GM21423 (cell line): ENCODE results near the gene INPP5K.
"Not testable (repeated sequence)": the region's sequence is repeated elsewhere in the genome, so short reads cannot be mapped to it uniquely, and the experiment has no call there.

Experiments
- ATAC-seq: cut with Tn5 transposase; IDR thresholded peaks from one replicate; pipeline ENCODE4 v1.9.1; 2021; ENCODE audit warnings: mild to moderate bottlenecking, moderate library complexity; ENCODE audit not compliant: unreplicated experiment

Gene INPP5K

DNA sequence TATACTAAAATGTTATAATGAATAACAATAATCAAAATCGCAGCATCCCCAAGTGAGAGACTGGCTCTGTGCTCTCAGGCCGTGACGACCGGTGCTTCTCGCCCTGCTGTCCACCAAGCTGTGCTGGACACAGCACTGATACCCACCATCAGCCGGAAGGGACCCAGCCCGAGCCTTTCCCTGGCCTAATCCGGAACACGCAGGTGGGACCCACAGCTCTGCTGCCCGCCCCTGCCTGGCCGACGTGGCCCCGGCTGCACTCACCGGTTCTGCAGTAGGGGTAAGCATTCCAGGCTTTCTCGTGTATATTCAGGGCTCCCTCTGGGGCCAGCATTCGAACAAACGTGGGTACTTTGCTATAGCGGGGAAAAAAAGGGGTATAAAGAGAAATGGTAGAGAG, 31.6 kb upstream of the INPP5K start:
- ATAC-seq: no peak

DNA sequence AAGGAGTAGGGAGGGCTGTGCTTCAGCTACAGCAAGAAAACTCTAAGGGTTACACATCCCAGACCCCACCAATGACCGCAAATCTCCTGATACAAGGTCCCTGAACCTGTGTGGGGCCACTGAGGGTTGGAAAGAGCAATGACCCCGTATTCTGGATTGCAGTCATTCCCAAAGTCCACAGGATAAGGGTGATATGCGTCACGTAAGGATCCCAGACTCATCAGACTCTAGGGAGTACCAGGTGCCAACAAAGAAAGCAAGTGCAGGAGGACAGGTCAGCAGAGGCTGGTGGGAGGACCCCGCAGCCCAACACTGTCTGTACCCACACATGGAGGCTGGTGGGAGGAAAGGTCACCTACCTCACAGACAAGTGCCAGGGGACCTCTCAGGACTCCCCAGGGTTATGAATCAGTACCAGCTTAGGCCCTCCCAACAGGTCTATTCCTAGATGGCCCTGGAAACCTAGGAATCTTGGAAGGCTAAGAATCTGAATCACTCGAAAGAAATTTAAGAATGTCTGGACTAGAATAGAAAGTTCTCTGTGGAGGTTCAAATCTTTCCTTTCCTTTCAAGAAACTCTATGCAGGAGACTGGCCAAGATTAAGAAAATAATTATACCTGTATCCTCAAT, 30.0 kb upstream of the INPP5K start:
- no peak for ATAC-seq

DNA sequence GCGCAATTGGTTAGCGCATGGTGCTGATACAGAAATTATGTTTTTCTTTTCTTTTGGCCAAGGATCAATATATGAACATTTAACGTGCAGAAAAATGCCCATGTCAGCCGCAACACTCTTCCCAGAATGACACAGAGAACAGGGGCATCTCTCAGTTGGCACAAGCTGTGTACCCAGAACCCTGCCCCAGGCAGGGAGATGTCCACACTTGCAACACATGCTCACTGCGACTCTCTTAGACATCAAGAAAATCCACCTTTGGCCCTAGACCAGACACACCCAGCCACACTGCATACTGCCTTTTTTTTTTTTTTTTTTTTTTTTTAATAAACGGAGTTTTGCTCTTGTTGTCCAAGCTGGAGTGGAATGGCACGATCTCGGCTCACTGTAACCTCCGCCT, 29.2 kb upstream of the INPP5K start:
- ATAC-seq: no peak

DNA sequence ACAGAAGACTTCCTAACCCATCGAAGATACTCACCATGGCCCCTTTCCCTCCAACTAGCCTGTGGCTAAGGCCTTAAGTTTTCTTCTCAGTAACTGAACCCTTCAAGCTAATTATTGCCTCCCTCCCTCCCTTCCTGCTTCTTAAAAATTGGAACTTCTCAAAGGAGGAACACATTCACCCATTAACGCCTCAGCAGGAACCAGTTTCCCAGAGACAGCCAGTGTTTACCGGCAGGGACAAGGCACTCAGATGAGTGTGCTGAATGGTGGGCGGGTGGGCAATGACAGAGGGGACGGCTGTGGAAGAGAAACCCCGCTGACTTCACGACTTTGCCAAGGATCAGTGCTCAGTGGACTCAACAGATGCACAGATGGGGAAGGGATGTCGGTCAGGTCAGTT, 25.9 kb upstream of the INPP5K start:
- no peak for ATAC-seq

GRCh38 chr17:1541367-1541904, 25.0 kb upstream of the INPP5K start:
- no peak for ATAC-seq

- no peak for ATAC-seq
Observed at GRCh38 chr17:1539811-1540210, 23.4 kb upstream of the INPP5K start.

- no peak for ATAC-seq
Observed at GRCh38 chr17:1535737-1536136, 19.3 kb upstream of the INPP5K start.

DNA sequence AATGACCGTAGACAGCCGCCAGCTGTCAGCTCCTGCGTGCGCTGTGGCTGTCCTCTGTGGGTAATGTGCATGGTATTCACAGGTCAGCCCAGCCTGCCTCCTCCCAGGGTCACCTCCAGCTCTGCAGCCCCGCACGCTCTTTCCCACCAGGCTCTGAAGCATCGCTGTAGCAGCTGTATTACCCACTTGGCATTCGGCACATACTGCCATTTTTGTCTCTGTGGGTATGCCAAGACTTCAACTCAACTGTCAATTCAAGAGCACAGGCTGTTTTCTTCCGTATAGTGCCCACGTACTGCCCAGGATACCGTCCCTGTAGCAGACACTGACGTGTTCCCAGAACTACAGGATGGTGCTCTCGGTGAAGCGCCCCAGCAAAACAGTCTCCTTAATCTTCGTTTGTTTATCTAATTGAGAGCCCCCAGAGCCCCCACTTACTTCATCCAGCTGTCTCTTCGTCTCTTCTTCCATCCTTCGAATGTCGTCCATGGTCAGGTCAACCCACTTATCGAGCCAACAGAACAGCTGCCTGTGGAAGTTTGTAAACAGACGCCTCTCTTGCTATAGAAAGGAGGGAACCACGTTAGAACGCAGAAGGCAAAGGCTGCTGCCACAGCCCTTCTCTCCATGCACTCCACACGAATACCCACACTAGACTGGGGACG, 17.4 kb upstream of the INPP5K start:
- ATAC-seq: no peak

GRCh38 chr17:1532836-1533602, 16.6 kb upstream of the INPP5K start:
- no peak for ATAC-seq

GRCh38 chr17:1529863-1530262, 13.5 kb upstream of the INPP5K start:
- no peak for ATAC-seq

GRCh38 chr17:1526876-1527275, 10.5 kb upstream of the INPP5K start:
- ATAC-seq: not testable (repeated sequence)

- no peak for ATAC-seq
Observed at GRCh38 chr17:1522626-1523025, 6.2 kb upstream of the INPP5K start.

DNA sequence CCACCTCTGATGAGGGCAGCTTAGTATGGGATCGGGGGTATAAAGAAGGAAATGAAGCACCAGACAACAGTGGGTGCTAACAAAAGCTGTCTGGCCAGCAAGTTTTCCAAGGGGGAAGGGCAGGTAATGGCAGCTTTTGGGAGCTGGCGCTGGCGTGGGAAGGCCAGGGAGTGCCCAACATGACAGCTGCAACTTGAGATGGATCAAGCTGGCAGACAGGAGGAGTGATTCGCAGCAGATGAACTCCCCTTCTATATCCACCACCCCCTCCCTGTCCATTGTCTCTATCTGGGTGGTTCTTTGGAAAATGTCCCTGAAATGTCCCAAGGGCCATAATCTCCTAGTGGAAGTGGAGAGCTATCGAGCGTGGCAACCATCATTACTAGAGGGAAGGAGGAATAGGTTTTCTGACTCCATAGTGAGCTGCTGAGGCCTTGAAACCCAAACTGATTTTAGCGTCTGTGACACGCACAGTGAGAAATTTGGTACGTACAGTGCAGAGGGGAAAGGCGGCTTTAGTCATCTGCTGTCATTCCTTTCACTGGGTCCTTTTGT, 4.8 kb upstream of the INPP5K start:
- no peak for ATAC-seq

DNA sequence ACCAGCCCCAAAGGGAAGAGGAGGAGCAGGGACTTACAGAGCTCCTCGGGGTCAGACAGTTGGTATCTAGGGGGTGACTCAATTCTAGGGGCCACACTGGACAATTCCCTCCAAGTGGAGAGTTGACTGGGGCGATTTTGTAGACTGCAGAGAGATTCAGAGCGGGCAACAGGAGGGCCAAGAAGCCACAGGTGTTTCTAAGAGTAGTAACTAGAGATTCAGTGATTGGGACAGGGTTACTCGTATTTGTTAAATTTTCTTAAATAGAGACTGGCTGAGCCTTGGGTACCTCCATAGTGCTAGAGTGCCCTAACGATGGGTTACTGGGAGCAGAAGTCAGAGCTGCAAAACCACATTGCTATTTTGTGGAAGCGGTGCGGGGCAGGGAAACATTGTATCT, 3.3 kb upstream of the INPP5K start:
- no peak for ATAC-seq

DNA sequence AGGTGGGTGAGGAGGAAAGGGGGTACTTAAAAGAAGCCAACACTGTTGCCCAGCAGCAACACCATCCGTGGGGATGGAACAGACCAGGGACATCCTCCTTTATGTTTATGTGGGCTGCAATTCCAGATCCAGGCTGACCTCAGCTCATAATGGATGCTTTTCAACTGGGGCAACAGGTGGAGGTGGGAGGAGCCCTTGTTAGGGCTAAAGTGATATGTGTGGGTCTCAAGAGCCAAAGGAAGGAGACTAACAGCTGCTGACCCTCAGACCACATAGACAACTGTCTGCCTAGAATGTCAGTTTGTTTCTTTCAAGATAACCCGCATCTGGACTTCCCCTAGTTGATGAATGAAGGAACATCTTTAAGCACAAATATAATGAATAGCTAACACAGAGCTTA, 2.0 kb upstream of the INPP5K start:
- no peak for ATAC-seq

- ATAC-seq: no peak
Observed at GRCh38 chr17:1515640-1516387, 598 bp downstream of the INPP5K start.

DNA sequence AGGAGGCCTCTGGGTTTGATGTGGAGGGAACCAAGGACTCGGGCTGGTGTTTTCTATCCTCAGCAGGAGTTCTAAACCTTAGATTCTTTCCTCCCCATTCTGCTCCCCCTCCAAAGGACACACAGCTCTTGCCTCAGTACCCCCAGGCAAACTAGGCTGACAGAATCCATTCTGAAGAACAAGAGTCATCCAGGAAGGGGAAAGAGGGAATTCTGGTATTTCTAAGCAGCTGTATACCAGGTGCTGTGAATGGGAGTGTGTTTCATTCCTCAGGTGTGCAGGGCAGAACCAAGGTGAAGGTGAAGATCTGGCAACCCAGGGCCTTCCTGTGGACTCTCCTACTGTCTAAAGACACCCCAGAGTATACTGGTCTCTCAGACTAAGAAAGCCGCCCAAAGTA, 4.1 kb downstream of the INPP5K start:
- no peak for ATAC-seq

DNA sequence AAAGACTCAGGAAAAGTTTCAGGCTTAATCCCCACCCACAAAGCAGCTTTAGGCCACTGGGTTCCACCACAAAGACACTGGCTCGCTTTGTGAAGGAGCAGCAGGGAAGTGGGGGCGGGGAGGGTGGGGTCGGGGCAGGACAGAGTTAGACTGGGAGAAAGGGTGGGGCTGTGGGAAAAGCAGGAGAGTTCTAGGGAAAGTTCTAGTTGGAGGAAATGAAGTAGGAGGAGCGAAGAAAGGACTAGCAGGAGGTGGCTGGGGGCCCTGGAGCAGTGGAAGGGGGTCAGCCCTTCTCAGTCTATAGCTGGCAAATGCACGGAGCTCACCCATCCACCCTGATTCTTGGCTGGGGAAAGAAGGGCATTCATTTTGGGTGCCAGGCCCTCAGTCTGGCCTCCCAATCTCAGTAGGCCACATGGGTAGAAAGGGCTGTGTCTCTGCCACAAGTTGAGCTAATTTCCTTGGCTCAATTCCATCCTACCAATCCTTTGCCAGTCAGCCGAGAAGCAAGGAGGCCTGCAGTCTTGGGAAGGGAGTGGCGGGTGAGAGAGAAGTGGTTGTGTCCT, 4.6 kb downstream of the INPP5K start:
- ATAC-seq: no peak

DNA sequence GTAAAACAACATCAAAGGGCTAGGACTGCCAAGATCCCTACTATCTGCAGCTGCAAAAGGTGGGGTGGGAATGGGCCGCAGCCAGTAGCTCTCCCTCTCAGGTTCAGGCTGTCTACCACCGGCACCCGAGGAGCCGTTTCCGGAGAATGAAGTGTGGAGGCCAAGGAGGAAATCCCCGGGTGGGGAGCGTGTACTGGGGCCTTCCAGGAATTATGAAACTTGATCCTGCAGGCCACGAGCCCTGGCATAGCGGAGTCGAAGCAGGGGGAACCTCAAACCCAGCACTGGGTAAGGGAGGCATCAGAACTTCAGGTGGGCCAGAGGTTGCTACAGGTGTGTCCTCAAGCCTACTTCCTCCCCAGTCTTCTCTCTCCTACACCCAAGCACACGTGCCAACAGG, 5.1 kb downstream of the INPP5K start:
- no peak for ATAC-seq

GRCh38 chr17:1509290-1509881, 7.0 kb downstream of the INPP5K start:
- no peak for ATAC-seq
